Measurements from ENCODE around the gene MED31.
A peak's percentile ranks its signal among the peaks of the same experiment; 100 is the strongest.

Gene MED31

DNA sequence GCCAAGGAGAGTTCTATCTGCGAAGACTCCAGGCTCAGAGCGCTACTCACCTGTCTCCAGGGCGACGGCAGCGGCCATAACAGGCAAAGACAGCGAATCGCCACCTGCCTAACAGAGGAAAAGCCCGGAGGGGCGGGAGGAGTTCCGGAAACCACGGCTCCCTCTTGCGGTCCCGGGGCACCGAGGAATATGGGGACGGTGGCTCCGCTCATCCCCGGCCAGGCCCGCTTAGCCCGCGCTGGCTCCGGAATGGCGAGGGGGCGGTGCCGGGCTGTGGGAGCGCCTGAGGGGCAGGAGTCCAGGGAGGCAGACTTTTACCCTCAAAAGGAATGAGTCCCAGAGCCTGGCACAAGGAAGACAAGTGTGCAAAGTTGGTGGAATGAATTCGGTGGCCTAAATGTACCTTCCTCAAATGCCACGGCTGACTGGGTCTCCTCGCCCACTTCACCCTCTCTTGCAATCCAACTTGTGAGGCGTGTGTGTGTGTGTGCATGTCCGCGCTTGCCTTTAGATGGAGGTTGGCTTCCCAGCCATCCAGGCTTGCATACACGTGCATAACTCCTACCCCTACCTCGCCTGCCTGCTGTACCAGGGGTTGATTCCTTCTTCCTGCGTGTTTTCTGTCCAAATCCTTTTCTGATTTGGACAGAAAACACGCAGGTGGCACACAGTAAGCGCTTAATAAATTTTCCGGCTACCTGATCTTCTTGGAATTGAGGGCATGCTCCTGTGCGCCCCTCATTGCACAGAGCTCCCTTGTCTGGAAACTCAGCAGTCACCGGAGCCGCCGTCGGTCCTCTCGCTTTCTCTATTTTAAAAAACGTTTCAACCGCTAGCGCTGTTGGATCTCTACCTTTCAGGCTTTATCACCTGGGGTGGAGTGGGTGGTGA, 3.7 kb upstream of the MED31 start:
- DNase-seq, result no peak

DNA sequence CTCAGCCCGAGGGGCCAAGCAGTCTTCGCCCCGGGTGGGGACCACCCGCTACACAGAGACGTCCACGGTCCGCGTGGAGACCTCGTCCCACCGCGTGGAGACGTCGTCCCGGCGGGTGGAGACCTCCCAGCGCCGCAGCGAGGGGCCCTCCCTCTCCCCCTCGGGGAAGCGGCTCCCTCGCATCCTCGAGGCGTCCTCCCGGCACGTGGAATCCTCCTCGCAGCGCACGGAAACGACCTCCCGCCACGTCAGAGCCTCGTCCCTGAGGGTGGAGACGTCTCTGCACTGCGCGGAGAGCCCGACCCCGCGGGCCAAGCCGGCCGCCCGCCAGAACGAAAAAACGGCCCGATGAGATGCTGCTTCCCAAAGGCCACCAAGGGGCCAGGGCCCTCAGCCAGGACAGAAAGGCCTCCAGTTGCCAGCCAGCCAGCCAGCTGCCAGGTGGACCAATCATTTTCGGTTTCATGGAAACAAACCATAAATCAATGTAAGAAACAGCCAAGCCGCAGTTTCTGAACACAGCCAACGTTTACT, 581 bp upstream of the MED31 start:
- DNase-seq, result no peak

DNA sequence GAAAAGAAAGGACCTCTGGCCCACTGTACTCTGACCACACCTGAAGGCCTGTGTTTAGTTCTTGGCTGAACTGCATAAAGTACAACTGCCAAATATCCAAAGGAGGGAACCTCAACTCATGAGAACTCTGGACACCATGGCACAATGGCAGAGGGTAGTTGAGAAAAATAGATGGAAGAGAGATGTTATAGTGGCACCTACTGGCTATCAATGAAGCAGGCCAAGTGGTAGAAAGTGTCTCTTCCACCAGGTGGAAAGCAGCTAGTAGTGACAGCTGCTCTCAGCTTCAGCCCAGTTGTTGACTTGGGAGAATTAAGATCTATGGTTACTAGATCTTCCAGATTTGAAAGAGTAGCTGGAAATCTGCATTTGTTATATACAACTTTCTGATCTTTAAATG, 3.2 kb downstream of the MED31 start:
- DNase-seq, result no peak

DNA sequence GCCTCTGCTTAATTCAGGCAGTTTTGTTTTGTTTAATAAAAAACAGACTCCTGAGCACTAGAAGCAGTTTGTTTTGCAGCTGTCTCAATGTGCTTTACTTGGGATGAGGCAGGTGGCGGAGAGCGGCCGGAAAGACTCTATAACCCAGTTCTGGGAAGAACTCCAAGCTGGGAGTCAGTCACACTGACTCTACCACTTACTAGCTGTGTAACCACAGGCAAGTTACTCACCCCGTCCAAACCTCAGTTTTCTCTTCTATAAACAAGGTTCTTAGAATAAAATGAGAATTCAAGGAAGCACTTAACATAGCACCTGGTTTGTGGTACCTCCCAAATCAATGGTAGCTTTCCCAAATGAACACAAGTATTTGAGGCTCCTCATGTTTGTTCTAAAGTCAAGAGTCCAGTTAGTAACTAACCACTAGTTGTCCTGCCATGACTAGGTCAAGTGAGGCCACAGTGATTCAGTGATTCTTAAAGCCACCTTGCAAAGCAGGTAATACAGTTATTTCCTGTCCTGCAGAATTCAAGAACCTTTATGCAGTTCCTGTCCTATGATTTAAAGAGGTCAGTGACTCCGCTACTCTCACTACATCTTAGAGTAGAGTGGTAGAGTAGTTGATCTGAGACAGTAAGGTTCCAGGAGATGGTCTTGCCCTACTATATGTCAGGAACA, 7.8 kb downstream of the MED31 start:
- DNase-seq, result no peak

DNA sequence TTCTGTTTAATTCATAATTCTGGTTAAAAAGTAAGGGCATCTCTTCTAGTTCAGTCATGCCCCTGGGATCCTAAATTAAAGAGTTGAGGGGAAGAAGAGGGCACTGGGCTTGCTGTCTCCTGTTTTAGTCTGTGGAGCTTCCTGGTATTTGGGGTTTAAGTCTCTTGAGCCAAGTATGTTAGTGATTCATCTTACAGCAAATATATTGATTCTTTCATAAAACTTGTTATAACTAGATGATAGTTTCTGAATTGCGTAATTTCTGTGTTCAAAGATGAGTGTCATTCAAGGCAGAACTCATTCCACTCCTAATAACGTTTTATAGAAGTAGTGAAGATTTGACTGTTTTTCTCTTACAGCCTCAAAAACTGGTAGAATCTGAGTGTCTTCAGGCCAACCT, 8.8 kb downstream of the MED31 start:
- no peak for DNase-seq

DNA sequence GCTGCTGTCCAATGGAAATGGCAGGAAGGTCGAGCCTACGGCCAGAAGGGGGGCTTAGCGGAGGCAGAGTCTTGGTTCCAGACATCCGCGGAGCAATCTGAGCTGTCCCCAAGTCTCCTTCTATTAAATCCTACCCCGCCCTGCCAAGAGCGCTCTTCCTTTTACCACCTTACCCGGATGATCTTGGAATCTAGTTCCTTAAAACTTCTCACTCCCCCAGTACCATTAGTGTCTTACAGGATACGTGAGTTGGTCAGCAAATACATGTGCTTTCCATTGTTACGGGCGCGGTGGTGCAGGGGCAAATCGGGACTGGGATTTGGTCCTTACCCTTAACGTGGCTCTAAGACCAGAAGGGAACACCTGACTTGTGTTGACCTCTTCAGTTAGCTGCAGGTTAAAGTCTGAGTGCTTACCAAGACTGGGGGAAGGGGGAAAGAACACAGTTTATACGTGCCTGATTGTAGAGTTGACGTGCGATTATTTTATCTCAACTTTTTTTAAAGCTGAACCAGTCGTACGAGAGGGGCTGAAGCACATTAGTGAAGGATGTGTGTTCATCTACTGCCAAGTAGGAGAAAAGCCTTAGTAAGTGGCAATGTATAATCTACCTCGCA, 10.1 kb downstream of the MED31 start:
- DNase-seq, result peak; percentile 53

DNA sequence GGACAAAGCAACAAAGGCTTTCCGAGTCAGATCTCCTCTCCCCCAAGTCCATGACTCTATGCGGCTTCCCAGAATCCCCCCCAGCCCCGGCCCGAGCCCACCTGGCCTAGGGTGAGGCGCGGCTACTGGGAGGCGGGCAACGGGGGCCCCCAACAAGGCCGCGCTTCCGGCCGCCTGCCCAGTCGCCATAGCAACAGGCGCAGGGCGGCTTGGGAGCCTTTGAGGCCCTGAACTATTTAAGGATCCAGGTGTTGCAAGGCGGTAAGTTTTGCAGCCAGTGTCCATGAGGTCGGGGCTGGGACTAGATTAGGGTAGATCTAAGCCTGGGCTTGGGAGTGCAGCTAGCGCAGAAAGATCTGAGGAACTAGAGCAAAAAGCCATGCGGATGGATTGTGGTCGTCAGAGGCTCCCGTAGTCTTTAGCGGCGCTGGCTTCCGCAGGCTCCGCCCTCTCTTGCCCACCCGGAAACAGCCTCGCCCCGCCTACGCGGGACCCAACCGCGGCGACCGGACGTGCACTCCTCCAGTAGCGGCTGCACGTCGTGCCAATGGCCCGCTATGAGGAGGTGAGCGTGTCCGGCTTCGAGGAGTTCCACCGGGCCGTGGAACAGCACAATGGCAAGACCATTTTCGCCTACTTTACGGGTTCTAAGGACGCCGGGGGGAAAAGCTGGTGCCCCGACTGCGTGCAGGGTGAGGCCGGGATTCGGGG, 10.7 kb downstream of the MED31 start, which contains the start of the genes KIAA0753 and TXNDC17:
KIAA0753 (minus strand) TSS at position 176 of the 711 bp plus-strand sequence. CDS start 5,608 bp downstream, outside the sequence.
TXNDC17 (plus strand) TSS at position 525 of the 711 bp plus-strand sequence; CDS start at position 548, 23 bp downstream.
- DNase-seq, result peak; percentile 96

DNA sequence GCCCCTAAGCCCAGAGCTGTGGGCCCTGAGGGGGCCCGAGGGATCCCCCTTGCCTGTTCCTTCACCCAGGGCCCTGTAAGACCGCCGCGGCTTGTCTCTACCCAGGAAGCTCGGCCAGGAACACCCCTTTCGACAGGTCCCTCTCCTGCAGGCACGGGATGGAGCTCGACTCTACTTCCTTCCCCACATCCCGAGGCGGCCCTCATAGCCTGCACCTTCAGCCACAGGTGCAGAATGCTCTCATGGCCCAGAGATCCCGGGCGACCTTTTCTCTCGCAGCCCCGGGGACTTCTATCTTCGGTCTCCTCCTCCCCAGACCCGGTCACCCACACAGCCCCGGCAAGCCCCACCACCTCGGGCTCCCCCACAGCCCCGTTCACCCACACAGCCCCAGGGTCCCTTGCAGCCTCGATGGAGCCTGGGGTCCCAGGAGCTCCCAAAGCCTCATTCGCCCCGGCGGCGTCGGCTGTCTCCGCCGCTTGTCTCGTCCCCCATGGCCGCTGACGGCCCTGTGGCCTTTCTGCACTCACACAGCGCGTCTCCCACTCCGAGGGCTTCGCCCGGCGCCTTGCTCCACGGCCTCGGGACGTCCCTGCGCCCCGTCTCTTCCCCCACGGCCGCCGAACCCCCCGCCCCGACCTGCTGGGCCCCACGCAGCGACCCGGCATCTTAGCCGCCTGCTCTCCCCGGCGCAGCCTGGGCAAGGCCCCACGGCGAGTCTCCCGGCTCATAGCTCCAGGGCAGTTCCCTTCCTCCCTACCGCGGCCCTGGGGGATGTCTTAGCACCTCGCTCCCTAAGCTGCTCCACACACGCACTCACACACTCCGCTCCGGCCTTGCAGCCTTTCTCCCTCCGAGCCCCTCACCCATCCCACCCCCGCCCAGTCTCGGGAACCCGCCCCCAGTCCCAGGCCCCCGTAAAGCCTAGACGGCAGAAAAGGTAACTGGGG, 11.5 kb downstream of the MED31 start:
- peak; percentile 56 for DNase-seq

DNA sequence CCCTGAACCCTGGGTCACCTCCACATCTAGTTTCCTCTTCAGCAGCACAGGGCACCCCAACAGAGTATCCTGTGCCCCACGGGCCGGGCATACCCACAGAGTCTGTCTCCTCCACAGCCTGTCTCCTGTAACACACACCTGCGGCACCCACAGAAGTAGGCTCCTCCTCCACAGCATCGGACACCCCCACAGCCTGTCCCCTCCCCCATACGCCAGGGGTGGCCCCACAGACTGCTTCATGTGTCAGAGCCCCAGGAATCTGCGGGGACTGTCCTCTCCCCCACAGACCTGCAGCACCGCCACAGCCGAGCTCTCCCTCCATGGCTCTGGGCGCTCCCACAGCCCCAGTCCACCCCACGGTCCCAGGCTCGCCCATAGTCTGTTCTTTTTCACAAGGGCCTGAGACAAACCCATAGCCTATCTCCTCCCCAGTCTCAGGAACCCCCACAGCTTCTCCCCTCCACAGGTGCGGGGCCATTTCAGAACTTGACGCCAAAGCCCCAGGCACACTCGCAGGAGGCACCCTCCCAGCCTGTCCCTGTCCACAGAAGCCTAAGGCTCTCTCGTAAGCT, 12.3 kb downstream of the MED31 start:
- DNase-seq, result no peak

DNA sequence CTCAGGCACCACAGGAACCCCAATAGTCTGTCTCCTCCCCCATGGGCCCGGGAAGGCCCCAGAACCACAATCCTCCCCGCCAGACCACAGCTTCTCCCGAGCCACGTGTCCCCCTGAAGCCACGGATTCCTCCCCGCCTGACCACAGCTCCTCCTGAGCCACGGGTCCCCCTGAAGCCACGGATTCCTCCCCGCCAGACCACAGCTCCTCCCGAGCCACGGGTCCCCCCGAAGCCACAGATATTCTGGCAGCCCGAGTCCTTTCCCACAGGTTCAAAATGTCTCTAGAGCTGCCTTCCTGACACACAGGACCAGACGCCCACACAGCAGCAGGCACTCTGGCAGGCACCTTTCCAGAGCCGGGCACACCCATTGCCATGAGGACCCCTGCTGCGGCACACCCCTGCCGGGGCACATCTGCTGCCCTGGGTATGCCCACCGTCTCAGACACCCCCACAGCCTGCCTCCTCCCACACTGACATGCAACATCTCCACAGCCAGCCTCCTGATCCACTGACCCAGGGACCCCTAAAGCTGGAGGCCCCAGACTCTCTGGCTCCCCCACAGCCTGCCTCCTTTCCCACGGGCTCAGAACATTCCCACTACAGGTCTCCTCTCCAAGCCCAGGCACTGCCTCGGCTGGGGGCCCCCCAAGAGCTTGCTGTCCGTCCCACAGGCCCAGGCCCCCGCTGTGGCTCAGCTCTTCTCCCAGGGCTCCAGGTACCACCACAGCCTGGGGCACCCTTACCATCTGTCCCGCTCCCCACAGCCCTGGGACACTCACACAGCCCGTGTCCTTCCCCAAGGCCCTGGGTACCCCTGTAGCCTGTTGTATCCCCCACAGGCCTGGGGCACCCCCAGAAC, 13.1 kb downstream of the MED31 start:
- DNase-seq, result no peak

DNA sequence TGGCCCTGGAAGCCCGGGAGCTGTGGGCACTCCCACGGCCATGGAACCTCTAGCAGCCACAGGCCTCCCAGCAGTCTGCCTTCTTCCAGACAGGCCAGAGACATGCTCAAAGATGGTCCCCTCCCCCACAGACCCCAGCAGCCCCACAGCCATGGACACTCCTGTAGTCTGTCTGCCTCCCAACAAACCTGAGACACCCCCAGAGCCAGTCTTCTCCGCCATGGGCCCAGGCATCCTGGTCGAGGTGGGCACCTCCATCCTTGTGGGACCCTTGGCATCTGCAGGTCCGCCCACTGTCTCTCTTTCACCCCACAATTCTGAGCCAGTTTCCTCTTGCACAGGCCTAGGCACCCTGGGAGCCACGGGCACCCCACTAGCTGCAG, 14.0 kb downstream of the MED31 start:
- no peak for DNase-seq

DNA sequence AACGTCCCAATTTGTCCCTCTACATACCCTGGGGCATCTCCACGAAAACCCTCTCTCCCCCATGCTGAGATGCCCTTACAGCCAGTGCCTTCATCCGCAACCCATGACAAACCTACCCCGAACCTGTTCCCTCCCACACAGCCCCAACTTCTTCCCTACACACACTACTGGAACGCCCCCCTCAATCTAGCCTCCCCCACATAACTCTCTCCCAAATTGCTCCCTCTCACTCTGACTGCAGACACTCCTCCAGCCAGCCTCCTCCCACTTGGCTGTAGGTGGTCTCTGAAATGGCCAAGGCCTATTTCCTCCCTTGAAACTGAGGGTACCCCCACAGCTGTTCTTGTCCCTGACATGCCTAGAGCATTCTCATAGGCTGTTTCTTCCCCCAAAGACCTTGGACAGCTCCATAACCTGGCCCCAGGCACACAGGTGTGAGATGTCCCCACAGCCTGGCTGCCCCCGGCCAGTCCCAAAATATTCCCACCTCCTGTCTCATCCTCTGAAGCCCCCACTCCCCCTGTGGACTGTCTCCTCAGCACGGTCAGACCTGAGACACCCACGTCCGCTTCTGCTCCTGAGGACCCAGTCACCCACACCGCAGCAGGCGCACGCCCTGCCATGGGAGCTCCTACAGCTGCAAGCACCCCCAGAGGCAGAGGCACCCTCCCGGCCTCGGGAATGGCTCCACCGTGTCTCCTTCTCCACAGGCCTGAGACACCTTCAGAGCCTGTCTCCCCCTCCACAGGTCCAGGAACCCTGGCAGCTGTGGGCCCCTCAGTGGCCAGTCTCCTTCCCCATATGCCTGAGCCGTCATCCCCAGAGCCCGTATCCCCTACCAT, 14.6 kb downstream of the MED31 start:
- DNase-seq, result no peak

DNA sequence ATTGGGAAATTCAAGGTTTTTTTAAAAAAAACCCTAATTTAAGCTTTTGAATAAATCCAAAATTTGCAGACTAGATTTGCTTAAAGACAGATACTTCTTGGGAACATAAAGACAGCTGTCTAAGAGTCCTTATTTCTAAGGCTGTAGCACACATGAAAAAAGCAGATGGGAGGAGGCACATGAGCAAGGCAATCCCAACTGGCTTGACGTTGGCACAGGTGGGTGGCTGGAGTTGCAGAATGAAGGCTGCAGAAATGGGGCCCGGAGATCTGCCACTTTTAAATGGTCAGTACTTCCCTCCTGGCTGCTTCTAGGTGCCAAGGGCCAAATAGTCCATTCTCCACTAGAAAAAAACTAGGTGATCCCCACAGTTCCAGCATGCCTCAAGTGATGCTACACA, 15.3 kb downstream of the MED31 start:
- no peak for DNase-seq

DNA sequence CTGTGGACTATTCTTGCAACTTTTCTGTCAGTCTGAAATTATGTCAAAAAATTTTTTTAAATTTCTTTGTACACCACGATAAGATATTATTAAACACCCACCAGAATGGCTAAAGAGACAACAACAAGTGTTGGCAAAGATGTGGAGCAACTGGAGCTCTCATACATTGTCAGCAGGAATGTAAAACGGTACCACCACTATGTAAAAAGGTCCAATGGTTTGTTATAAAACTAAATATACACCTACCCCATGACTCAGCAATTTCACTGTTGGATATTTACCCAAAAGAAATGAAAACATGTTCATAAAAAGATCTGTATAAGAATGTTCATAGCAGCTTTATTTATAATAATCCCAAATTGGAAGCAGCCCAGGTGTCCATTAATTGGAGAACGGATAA, 18.1 kb downstream of the MED31 start:
- no peak for DNase-seq

DNA sequence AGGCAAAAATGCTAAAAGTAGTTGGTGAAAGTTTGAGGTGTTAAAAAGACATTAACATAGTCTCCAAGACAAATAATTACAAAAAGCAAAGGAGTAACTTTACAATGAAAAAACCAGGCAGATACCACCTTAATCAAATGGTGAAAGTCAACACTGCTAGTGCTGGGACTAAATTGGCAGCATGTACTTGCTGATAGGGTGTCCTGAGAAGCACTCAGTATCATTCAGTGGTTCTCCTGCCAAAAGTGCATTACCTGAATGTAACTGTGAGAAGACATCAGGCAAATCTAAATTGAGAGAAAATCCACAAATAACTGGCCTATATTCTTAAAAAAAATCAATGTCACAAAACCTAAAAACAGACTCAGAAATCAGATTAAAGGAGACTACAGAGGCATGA, 18.9 kb downstream of the MED31 start:
- DNase-seq, result no peak

DNA sequence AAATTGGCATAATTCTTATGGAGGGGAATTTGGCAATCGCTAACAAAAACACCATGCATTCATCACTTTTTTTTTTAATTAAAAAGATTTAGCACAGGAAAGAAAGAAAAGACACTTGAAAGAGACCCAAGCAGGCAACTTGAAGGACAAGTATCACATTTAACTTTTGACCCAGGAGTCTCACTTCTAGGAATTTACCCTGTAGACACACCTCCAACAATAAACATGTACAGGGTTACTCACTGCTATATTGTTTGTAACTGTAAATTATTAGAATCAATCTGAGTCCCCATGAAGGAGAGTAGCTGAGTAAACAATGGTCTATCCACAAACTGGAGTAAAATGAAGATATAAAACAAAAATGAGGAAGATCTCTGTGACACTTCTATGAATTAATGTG, 21.0 kb downstream of the MED31 start:
- no peak for DNase-seq

DNA sequence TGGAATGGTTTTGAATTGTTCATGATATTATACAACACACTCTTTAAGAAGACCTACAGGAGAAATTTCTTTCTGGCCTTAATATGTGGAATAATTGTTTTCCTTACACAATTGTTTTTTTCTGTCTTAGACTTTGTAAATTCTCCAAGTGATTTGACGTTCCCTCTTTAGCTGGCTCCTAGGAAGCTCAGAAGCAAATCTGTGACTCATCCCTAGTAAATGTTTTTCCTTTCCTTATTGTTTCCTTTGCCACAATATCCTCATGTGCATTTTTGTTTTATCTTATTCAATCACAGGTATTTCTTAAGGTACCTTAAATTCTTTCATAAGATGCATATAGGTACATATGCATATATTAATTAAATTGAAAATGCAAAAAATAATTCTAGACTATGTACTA, 24.4 kb downstream of the MED31 start:
- no peak for DNase-seq

DNA sequence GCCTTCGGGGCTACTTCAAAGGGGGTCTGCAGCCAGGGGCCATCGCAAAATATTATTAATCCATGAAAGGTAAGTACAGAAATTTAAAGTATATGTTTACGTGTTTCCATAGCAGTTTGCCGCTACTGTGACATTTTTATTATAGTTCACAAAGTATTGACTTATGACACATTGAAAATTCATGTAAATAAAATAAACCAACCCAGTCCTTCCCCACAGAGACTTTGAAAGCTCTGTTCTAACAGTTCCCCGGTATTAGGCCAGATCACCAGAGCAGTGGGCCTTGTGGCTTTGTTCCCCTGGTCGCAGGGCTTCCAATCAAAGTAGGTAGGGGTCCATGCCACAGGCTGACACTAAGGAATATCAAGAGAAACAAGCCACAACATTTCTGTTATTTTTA, 24.8 kb downstream of the MED31 start:
- DNase-seq, result no peak

DNA sequence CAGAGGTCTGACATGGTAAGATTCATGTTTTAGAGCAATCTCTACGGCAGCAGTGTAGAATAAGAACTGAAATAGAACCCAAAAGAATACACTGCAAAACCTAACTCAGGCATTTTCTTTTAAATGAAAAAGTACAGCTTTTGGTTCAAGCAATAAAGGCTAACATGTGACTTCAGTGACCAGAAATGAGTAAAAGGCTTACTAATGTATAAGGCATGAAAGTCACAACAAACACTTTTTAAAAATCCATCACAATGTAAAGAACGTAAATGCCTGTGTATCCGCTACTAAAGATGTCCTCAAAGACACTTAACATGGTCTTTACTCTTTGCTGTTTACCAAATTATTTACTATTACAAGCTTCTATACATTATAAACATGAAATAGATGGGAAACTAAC, 27.5 kb downstream of the MED31 start:
- no peak for DNase-seq

Data from kidney glomerular epithelial cell (primary cell).